HFFc6 (cell line): ENCODE measurements around the gene TLX2. TPM values are rescaled to one million over a fixed set of nuclear protein-coding genes. Genes with fewer than 3 reads are reported as not detected.

Experiments
- DNase-seq: peaks from one replicate; pipeline ENCODE4 v3.0.0-alpha.2; 2018
- H3K27ac Mint-ChIP-seq: 2 replicates; pipeline ENCODE4 v1.8.0; 2020; ENCODE audit warnings: mild to moderate bottlenecking, mixed read lengths
- H3K27me3 Mint-ChIP-seq: 2 replicates; pipeline ENCODE4 v1.8.0; 2021; ENCODE audit warnings: mild to moderate bottlenecking, moderate library complexity, mixed read lengths; ENCODE audit not compliant: insufficient read depth
- H3K36me3 Mint-ChIP-seq: 2 replicates; pipeline ENCODE4 v1.8.0; 2021; ENCODE audit warnings: low read depth, mixed read lengths
- H3K4me1 Mint-ChIP-seq: 2 replicates; pipeline ENCODE4 v1.8.0; 2020; ENCODE audit warnings: low read depth, mixed read lengths
- H3K4me3 Mint-ChIP-seq: 2 replicates; pipeline ENCODE4 v1.8.0; 2020; ENCODE audit warnings: mild to moderate bottlenecking, moderate library complexity, mixed read lengths
- H3K9me3 Mint-ChIP-seq: 2 replicates; pipeline ENCODE4 v1.8.0; 2020; ENCODE audit warnings: mild to moderate bottlenecking, mixed read lengths
- total RNA-seq, 6 experiments: library from RNA; stranded (reverse); fragmentation: NEBNext Ultra II Directional; extraction: Animal tissue kit (Norgen Biotek cat#: 25700); gene quantifications; 2 replicates in 1 of 6; 3 replicates in 5 of 6; pipeline ENCODE4 v1.2.3, GENCODE V29; 2021
- TF ChIP-seq, protein P1 (sequence below): fragments of 200-600 bp; sonication (generic); IDR thresholded peaks from 2 replicates; pipeline ENCODE4 v1.5.0; 2021; ENCODE audit warnings: antibody characterized with exemption, mild to moderate bottlenecking

TLX2 gene
- total RNA-seq, 6 experiments from 2014 or later = 0.17 to 0.31 (median 0.21) TPM

- TF ChIP-seq, protein P1, sequence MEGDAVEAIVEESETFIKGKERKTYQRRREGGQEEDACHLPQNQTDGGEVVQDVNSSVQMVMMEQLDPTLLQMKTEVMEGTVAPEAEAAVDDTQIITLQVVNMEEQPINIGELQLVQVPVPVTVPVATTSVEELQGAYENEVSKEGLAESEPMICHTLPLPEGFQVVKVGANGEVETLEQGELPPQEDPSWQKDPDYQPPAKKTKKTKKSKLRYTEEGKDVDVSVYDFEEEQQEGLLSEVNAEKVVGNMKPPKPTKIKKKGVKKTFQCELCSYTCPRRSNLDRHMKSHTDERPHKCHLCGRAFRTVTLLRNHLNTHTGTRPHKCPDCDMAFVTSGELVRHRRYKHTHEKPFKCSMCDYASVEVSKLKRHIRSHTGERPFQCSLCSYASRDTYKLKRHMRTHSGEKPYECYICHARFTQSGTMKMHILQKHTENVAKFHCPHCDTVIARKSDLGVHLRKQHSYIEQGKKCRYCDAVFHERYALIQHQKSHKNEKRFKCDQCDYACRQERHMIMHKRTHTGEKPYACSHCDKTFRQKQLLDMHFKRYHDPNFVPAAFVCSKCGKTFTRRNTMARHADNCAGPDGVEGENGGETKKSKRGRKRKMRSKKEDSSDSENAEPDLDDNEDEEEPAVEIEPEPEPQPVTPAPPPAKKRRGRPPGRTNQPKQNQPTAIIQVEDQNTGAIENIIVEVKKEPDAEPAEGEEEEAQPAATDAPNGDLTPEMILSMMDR = no peak
- H3K4me3 Mint-ChIP-seq = peak overlapping the region; percentile 98
- peak; percentile 58 for DNase-seq
- H3K27me3 Mint-ChIP-seq = peaks cover 17% of the 10 kb centered on the region
- peak overlapping the region; percentile 100 for H3K27ac Mint-ChIP-seq
- peaks cover 63% of the 10 kb centered on the region for H3K4me1 Mint-ChIP-seq
- H3K36me3 Mint-ChIP-seq = peaks cover 22% of the 10 kb centered on the region
- no peaks in the 10 kb centered on the region for H3K9me3 Mint-ChIP-seq
Observed at GRCh38 chr2:74507926-74508520, 6.2 kb upstream of the TLX2 start.

DNA sequence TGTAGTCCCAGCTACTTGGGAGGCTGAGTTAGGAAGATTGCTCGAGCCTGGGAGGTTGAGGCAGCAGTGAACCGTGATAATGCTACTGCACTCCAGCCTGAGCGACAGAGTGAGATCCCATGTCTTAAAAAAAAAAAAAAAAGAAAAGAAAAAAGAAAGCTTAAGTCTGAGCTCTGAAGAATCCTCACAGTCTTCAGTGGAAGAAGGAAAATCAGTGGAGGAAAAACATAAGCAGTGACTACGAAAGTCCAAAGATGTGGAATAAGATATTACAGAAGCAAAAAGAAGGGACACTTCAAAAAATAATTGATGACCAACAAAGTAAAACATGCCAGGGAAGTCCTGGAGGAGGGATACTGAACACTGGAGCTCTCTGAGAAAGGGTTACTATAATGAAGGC, 4.0 kb upstream of the TLX2 start:
- Mint-ChIP-seq H3K4me3 (no peak overlapping the region), H3K9me3 (no peaks in the 10 kb centered on the region), H3K4me1 (peaks cover 42% of the 10 kb centered on the region), H3K27ac (no peak overlapping the region), H3K36me3 (peaks cover 8% of the 10 kb centered on the region), H3K27me3 (peaks cover 24% of the 10 kb centered on the region)
- TF ChIP-seq, protein P1 = no peak
- no peak for DNase-seq

- H3K27ac Mint-ChIP-seq = no peak overlapping the region
- peaks cover 33% of the 10 kb centered on the region for H3K4me1 Mint-ChIP-seq
- TF ChIP-seq, protein P1 = no peak
- peaks cover 6% of the 10 kb centered on the region for H3K36me3 Mint-ChIP-seq
- no peak for DNase-seq
- H3K27me3 Mint-ChIP-seq = peaks cover 29% of the 10 kb centered on the region
- H3K4me3 Mint-ChIP-seq = no peak overlapping the region; the same call in 1 of the 2 replicates
- no peaks in the 10 kb centered on the region for H3K9me3 Mint-ChIP-seq
Observed at GRCh38 chr2:74511104-74511989, 2.9 kb upstream of the TLX2 start.

GRCh38 chr2:74512744-74513604, 1.3 kb upstream of the TLX2 start:
- TF ChIP-seq, protein P1 = no peak
- peaks cover 42% of the 10 kb centered on the region for H3K27me3 Mint-ChIP-seq
- H3K36me3 Mint-ChIP-seq = peaks cover 5% of the 10 kb centered on the region; the same call in 1 of the 2 replicates
- H3K27ac Mint-ChIP-seq = no peak overlapping the region
- no peak for DNase-seq
- H3K4me1 Mint-ChIP-seq = peaks cover 25% of the 10 kb centered on the region
- H3K9me3 Mint-ChIP-seq = no peaks in the 10 kb centered on the region
- H3K4me3 Mint-ChIP-seq = no peak overlapping the region

GRCh38 chr2:74513605-74514367, 464 bp upstream of the TLX2 start:
- H3K27ac Mint-ChIP-seq = no peak overlapping the region
- no peak for DNase-seq
- H3K4me1 Mint-ChIP-seq = peaks cover 17% of the 10 kb centered on the region
- TF ChIP-seq, protein P1 = no peak
- H3K9me3 Mint-ChIP-seq = no peaks in the 10 kb centered on the region
- H3K27me3 Mint-ChIP-seq = peaks cover 42% of the 10 kb centered on the region
- peaks cover 5% of the 10 kb centered on the region; the same call in 1 of the 2 replicates for H3K36me3 Mint-ChIP-seq
- H3K4me3 Mint-ChIP-seq = peak overlapping the region; percentile 38; the same call in 1 of the 2 replicates
